ENCODE data around the gene GOLGA6L4. TPM values are rescaled to one million over a fixed set of nuclear protein-coding genes. Genes with fewer than 3 reads are reported as not detected.
"Not testable (repeated sequence)": the region's sequence is repeated elsewhere in the genome, so short reads cannot be mapped to it uniquely, and the experiment has no call there.

GOLGA6L4 gene
- total and polyA plus RNA-seq, 2 donors (not counting 3 experiments of a cell fraction or from before 2014, with no cell fraction given), result 1.8 to 7.5 TPM

DNA sequence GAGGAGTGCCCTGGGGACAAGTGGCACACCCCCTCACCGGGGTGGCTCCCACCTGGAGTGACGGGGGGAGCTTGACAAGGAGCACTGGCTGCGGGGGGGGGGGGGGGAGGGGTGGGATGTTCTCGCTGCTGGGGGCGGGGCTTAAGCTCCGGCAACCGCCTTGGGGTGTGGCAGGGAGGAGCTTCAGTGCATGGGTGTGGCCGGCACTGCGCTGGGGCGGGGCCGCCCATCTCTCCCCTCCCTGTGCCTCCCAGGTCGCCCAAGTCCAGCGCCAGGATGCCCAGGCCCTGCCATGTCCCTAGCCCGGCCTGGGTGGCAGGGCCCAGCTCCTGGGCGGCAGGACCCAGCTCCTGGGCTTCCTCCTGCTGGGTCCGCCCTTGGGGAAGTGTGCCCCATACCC, 35.7 kb upstream of the GOLGA6L4 start:
- H3K79me2 ChIP-seq (ENCODE audit: control insufficient read depth, insufficient read depth, low read length); CTCF ChIA-PET; H3K4me1 ChIP-seq (ENCODE audit: control insufficient read depth, extremely low read depth, insufficient read depth, low read length); dilution Hi-C loops (cut with MboI; ENCODE audit: extremely low pct_ligation_motif_present, low sequenced_read_pairs); H3K9ac ChIP-seq (replicated peaks; ENCODE audit: extremely low read depth, insufficient read depth, low read length); H2AFZ ChIP-seq (ENCODE audit: low read depth, low read length); H3K27ac ChIP-seq (ENCODE audit: insufficient read depth, low read depth, low read length); H3K4me2 ChIP-seq (ENCODE audit: insufficient read depth, low read length); H3K9me1 ChIP-seq (replicated peaks; ENCODE audit: control insufficient read depth, extremely low read depth, insufficient read depth, low read length); H3K27me3 ChIP-seq (ENCODE audit: control insufficient read depth in 2 of 2, insufficient read depth in 2 of 2, low read length in 2 of 2); H3K9me3 ChIP-seq (replicated peaks; ENCODE audit: control insufficient read depth, insufficient read depth, low read length); DNase-seq (ENCODE audit: low read depth, low spot score); H3K36me3 ChIP-seq (ENCODE audit: control insufficient read depth in 2 of 2, extremely low read depth in 1 of 2, insufficient read depth in 2 of 2, low read length in 2 of 2); POLR2A ChIA-PET; H3K4me3 ChIP-seq (replicated peaks in 1 of 3; ENCODE audit: insufficient read depth in 1 of 3, low read depth in 1 of 3, low read length in 3 of 3); H4K20me1 ChIP-seq (replicated peaks; ENCODE audit: control insufficient read depth, extremely low read depth, insufficient read depth, low read length); FAIRE-seq; BruUV-seq (replicated peaks); intact Hi-C loops (cut with micrococcal nuclease): not testable (repeated sequence)

DNA sequence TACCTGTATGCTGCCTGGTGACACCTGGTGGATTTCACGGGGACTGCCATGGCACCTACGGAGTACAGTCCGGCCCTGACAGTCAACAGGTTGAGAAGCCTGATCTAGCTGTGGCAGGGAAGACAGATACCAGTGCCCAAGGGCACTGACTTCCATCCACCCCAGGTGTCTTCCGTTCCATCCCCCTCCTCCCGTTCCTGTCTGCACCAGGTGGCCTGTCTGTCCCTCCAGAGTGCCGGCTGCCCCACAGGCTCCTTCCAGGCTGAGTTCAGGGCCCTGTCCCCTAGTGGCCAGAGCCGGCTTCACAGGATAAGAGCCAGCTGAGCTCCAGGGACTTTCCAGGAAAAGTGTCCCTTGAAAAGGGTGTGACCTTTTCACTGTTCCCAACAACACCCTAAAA, 10.9 kb downstream of the GOLGA6L4 start:
- DNase-seq (ENCODE audit: low read depth, low spot score); BruUV-seq (replicated peaks); H3K79me2 ChIP-seq (ENCODE audit: control insufficient read depth, insufficient read depth, low read length); POLR2A ChIA-PET; intact Hi-C loops (cut with micrococcal nuclease); H2AFZ ChIP-seq (ENCODE audit: low read depth, low read length); H3K9me1 ChIP-seq (replicated peaks; ENCODE audit: control insufficient read depth, extremely low read depth, insufficient read depth, low read length); FAIRE-seq; H3K9ac ChIP-seq (replicated peaks; ENCODE audit: extremely low read depth, insufficient read depth, low read length); dilution Hi-C loops (cut with MboI; ENCODE audit: extremely low pct_ligation_motif_present, low sequenced_read_pairs); H3K36me3 ChIP-seq (ENCODE audit: control insufficient read depth in 2 of 2, extremely low read depth in 1 of 2, insufficient read depth in 2 of 2, low read length in 2 of 2); H3K4me2 ChIP-seq (ENCODE audit: insufficient read depth, low read length); H3K9me3 ChIP-seq (replicated peaks; ENCODE audit: control insufficient read depth, insufficient read depth, low read length); H3K27me3 ChIP-seq (ENCODE audit: control insufficient read depth in 2 of 2, insufficient read depth in 2 of 2, low read length in 2 of 2); H4K20me1 ChIP-seq (replicated peaks; ENCODE audit: control insufficient read depth, extremely low read depth, insufficient read depth, low read length); H3K4me1 ChIP-seq (ENCODE audit: control insufficient read depth, extremely low read depth, insufficient read depth, low read length); CTCF ChIA-PET; H3K27ac ChIP-seq (ENCODE audit: insufficient read depth, low read depth, low read length); H3K4me3 ChIP-seq (replicated peaks in 1 of 3; ENCODE audit: insufficient read depth in 1 of 3, low read depth in 1 of 3, low read length in 3 of 3): not testable (repeated sequence)

Small RNAs within 50 kb of the gene (small RNA-seq; reads per million reads assigned to genes)
- gene RN7SL331P (ENCODE audit: insufficient read depth, insufficient read length, low read depth, low replicate concordance) (not detected), gene UBE2Q2P8 (ENCODE audit: insufficient read depth, insufficient read length, low read depth, low replicate concordance) (not detected)
